Erythroblast (primary cell): ENCODE data around the gene ELAVL4.

ENCODE experiments used
- DNase-seq, 2 experiments: peaks; one replicate each; lab custom pipeline; 2025; lab: John Stamatoyannopoulos, UW
- GATA1 ChIP-seq: IDR thresholded peaks from 2 replicates; pipeline ENCODE4 v1.6.1; 2011; ENCODE audit warnings: low read depth, mild to moderate bottlenecking, control low read depth, low read length, moderate library complexity
- POLR2A ChIP-seq: IDR thresholded peaks from 2 replicates; pipeline ENCODE4 v1.6.1; 2011; ENCODE audit warnings: mild to moderate bottlenecking, low read length

ELAVL4 gene

GRCh38 chr1:50105433-50105832, 3.3 kb upstream of the ELAVL4 start:
- DNase-seq, result no peak
- TF ChIP-seq GATA1 (no peak), POLR2A (no peak)

DNA sequence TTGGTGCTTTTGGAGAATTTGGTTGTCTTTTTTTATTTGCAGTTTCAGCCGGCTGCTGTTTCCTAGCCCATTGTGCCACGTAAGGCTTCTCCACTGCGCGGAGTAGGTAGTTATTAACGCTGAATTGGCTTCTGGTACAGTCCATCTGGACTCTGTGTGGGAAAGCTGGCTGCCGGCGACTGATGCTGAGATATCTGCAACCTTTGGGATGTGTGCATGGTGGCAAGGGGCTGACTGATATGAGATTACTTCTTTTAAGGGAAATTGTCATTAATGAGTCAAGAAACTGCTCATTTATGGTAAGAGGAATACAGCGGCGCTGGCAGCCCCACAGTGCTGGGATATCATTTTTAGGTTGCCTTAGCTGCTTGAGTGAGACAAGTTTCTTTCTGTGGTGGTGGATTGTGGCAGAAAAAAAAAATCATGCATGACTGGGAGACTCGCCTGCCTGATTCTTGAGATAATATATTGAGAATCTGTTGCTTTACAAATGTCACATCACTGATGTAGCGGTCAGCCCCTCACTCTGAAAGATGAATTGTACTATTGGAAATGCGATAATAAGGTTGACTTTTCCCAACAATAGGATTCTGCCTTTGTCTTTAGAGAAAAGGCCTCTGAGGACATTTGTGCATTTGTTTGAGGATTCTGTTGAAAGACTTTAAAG, 2.5 kb upstream of the ELAVL4 start:
- no peak for DNase-seq
- TF ChIP-seq POLR2A, result no peak
- TF ChIP-seq GATA1, result no peak

- no peak for DNase-seq
- TF ChIP-seq POLR2A (no peak), GATA1 (no peak)
Observed at GRCh38 chr1:50109116-50109515, 396 bp downstream of the ELAVL4 start.

GRCh38 chr1:50109647-50110075, 941 bp downstream of the ELAVL4 start:
- DNase-seq, result no peak
- TF ChIP-seq GATA1 (no peak), POLR2A (no peak)

- TF ChIP-seq POLR2A, result no peak
- TF ChIP-seq GATA1, result no peak
- no peak for DNase-seq
Observed at GRCh38 chr1:50110151-50110550, 1.4 kb downstream of the ELAVL4 start.

DNA sequence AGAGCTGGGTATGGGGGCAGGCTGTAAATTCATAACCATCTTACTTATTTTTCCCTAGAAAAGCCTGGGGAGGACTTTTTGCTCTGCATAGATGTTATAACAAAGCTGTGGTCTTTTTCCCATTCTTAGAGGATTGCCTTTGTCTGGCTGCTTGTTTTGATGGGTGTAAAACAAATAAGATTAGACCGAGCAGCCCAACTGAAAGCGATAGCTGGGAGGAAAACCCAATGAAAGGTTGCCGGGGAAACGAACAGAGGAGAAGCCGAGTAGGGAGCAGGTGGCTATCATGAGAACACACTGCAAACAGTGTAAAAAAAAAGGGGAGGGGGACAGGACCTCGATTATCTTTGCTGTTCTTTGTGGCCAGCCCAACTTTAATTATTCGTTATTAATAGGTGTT, 1.9 kb downstream of the ELAVL4 start:
- no peak for TF ChIP-seq GATA1
- no peak for TF ChIP-seq POLR2A

GRCh38 chr1:50111503-50111902, 2.8 kb downstream of the ELAVL4 start:
- TF ChIP-seq POLR2A, result no peak
- no peak for TF ChIP-seq GATA1
- DNase-seq, result no peak

More for the DNA sequence above, 1.9 kb downstream of the ELAVL4 start:
- DNase-seq, result no peak

DNA sequence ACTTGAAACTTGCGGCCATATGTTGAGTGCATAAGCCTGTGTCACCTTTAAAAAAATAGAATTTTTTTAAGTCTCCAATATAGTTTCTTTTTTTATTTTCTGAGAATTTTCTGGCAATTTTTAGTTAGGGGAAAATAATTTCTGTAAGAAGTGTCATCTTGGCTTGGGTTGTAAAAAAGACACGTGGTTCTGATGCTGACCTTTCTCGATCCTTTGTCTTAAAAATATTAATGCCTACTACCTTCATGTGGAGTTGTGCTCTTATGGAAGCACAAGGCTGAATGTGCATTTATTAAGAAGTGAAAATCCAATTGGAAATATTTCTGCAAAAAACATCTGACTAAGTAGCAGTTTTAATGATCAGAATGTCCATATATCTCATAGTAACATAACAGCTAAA, 3.5 kb downstream of the ELAVL4 start:
- no peak for TF ChIP-seq GATA1
- no peak for TF ChIP-seq POLR2A
- DNase-seq, result no peak

- TF ChIP-seq POLR2A (no peak), GATA1 (no peak)
- no peak for DNase-seq
Observed at GRCh38 chr1:50123071-50123470, 14.4 kb downstream of the ELAVL4 start.

- DNase-seq, result no peak
- no peak for TF ChIP-seq POLR2A
- no peak for TF ChIP-seq GATA1
Observed at GRCh38 chr1:50126927-50127715, 18.4 kb downstream of the ELAVL4 start.

DNA sequence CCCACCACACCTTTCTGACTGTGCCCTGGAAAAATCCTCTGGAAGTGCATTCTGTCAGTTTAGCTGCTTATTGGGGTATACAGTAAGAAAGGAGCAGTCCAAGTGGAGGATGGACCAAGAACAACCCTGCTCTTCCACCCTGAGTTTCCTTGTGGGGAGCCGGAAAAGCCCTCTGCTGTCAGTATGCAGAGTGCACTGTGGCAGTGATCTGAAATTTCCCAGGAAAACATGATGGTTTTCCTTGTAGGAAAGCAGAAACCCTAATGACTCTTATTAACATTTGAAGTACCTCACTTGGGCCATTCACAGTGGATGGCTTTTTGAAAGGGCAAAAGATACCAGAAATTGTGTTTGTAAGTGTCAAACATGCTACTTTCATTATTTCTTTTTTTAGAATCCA, 20.5 kb downstream of the ELAVL4 start:
- TF ChIP-seq POLR2A, result no peak
- no peak for TF ChIP-seq GATA1

GRCh38 chr1:50132347-50132894, 23.7 kb downstream of the ELAVL4 start:
- TF ChIP-seq POLR2A (no peak), GATA1 (no peak)
- DNase-seq, result no peak

More for the DNA sequence above, 20.5 kb downstream of the ELAVL4 start:
- DNase-seq, result no peak

DNA sequence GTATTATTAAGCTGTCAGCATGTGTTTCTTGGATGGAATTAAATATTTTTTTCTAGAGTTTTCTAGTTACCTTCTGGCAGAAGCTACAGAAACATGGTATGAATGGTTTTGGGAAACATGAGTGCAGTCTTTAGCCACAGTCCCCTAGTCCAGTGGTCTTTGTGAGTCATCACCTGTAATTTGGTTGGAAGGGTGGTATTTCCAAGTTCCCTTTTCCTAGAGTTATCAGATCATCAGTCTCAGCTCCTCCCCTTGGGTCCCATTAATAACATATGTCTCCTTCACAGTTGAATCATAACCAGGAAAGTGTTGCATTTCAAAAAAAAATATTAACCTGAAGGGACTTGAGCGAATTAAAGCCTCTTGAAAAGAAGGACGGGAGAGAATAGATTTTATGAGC, 27.0 kb downstream of the ELAVL4 start:
- TF ChIP-seq POLR2A (no peak), GATA1 (no peak)
- DNase-seq, result no peak

GRCh38 chr1:50139339-50140181, 30.8 kb downstream of the ELAVL4 start:
- no peak for TF ChIP-seq GATA1
- no peak for TF ChIP-seq POLR2A
- DNase-seq, result no peak

DNA sequence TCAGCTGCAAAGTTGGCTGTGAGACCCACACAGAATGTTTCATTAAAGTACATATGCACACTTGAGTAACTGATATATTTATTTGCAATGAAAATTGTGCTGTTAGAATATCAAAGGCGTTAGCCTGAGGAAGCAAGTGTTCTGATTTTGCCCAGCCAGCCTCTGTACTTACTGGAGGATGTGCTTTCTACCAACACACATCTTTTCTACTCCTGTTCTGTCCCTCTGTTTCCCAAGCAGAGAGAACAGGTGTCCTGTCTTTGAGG, 31.4 kb downstream of the ELAVL4 start:
- no peak for TF ChIP-seq POLR2A
- no peak for TF ChIP-seq GATA1

More for the DNA sequence above, 31.4 kb downstream of the ELAVL4 start:
- DNase-seq, result no peak
